SIG-M5 treated with dmso at 0.1 percent for 504 hours (cell line): ENCODE results near the gene CRBN.
A peak's percentile ranks its signal among the peaks of the same experiment; 100 is the strongest.

Experiments used
- DNase-seq: peaks from one replicate; lab custom pipeline; 2025; ENCODE audit not compliant: unreplicated experiment; lab: John Stamatoyannopoulos, UW

Gene CRBN

GRCh38 chr3:3179407-3180094 is at the start of gene CRBN:
TSS of gene CRBN (minus strand) at chr3:3179691. CDS start at chr3:3179687, 4 bp downstream.
- peak; percentile 83 for DNase-seq

- no peak for DNase-seq
These were observed 48.1 kb upstream of the CRBN start for GRCh38 chr3:3227640-3228039.

GRCh38 chr3:3221528-3221927 is 42.0 kb upstream of the CRBN start:
- DNase-seq = no peak

- DNase-seq = no peak
These were observed 36.9 kb upstream of the CRBN start for GRCh38 chr3:3216401-3216800.

DNA sequence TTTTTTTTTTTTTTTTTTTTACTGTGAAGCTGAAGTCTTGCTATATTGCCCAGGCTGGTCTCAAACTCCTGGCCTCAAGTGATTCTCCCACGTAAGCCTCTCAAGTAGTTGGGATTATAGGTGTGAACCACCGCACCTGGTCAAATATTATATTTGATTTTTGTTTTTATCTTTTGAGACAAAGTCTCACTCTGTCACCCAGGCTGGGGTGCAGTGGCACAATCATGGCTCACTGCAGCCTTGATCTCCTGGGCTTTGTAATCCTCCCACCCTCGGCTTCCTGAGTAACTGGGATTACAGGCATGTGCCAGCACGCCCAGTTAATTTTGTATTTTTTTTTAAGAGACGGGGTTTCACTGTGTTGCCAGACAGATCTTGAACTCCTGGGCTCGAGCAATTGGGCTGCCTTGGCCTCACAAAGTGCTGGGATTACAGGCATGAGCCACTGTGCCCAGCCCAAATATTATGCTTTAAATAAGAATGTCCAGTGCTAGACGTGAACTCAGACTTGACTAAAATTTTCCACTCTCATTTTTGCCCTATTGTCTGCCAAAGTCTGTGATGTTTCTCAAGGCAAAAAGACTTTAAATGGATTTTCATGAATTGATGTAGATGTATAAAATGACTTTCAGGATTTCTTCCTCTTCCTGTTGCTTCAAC is 33.4 kb upstream of the CRBN start:
- no peak for DNase-seq

DNA sequence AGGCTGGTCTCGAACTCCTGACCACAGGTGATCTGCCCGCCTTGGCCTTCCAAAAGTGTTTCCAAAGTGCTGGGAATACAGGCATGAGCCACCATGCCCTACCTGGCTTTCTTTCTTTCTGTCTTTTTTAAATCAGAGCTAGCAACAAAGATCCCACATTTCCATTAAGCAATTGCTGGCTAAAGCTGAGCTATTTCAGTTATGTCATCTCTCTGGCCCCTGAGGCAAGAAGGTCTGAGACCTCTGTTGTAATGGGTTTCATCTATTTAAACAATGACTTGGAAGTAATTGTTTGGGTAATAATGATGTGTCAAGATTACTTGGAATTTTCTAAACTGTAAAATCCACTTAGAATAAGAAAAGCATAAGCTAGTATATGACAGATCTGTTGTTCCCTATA is 30.2 kb upstream of the CRBN start:
- no peak for DNase-seq

DNA sequence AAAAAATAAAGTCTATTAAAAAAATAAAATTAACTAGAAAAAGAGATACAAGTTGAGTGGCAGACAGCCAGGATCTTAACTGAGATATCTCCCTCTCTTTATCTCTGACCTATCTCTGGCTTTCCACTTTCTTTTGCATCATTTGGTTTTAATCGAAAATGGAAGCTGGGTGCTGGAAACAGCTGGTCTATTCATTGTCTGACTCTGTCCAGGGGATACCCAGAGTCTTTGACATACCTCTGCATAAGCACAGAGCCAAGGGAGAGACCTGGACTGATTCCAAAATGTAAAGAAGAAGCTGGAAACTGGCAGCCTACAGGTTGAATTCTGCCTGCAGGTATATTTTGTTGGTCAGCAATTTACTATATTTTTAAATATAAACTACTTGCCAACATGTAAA is 29.6 kb upstream of the CRBN start:
- DNase-seq = no peak

DNA sequence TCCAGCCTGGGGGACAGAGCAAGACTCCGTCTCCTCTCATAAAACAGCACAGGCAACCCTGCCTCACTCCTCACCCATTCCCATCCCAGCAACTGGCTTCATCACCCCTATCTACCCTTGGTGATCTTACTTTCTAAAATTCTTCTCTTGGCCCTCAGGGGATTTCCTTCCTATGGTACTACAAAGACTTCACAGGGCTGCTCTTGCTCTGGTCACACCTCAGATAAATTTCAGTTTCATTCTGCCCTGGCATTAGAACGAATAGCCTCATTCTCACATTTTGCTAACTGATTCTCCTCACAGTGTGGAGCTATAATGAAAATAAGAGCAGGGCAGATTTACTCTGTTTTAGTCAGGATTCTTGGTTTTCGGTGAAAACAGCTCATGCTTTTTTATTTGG is 22.1 kb upstream of the CRBN start:
- DNase-seq = no peak

DNA sequence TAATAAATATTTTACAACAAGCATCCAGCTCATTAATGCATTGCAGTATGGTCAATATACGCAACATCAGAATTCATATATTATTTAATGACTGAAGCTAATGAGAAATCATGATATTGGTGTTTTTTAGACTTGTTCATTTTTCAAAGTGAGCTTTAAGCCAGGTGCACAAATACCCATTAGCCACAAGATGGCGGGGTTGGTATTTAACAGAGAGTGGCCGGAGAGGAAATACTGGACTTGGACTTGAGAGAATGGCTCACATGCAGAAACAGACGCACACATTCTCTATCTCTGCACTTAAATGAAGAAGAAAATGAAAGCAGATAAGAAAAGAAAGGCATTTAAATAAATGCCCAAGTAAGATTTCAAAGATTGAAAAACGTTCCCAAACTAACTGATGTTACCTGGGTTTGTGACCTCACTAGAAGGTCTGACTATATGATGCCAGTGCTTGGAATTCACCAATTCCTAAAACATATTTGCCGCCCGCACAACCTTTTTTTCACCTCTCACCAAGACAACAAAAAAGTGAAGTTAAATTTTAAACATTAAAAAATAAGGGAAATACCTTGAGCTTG is 21.2 kb upstream of the CRBN start:
- DNase-seq = peak; percentile 71

GRCh38 chr3:3199306-3199705 is 19.8 kb upstream of the CRBN start:
- no peak for DNase-seq

GRCh38 chr3:3196148-3196861 is 16.8 kb upstream of the CRBN start:
- peak; percentile 32 for DNase-seq

GRCh38 chr3:3194861-3195260 is 15.4 kb upstream of the CRBN start:
- no peak for DNase-seq

DNA sequence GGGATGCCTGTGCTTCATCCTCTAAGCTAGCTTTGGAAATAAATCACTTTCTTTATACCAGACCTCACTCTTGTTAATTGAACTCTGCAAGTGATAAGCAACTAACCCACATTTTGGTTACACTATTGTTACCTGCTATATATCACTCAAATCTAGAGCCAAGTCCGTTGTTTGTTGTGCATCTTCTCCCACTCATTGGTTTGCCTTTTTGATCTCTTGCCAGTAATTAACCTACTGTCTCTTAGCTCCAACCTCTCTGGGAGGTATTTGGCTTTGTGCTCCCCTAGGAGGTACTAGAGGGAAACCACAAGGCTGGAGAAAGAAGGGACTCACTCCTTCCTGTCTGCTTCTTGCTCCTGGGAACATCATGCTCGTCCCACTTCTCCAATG is 12.8 kb upstream of the CRBN start:
- no peak for DNase-seq

- DNase-seq = no peak
These were observed 12.3 kb upstream of the CRBN start for GRCh38 chr3:3191675-3192285.

DNA sequence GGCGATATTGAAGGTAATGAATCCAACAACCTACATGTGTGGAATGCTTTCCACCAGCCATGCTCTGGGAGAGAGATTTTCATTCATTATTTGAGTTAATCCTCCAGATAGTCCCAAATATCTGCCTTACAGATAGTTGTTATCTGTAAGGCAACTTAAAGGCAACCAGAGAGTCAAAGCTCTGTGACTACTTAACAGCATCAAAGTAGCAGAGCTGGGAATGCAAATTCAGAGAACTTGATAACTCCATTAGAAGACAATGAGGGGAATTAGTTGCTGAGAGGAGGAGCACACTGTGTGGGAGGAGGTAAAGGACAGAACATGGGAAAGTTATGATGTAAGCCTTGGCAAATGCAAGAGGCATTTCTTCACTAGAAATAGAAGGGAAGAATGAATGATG is 10.5 kb upstream of the CRBN start:
- no peak for DNase-seq

GRCh38 chr3:3189102-3189727 is 9.7 kb upstream of the CRBN start:
- DNase-seq = no peak

DNA sequence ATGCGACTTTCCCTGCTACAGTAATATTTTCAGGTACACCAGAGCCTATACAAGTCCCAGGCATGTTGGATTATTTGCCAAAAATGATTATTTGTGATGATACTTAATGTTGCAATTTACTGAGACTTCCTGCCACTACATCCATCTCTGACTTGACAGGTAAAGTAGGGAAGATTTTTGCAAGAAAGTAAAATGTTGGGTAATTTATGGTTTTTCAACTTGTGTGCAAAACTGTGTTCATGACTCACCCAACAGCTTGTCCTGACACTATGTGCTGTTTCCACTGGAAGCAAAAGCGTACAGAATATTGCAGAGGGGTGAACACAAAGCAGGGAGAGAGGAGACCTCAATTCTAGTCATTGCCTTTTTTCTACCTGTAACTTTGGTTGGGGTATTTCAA is 5.4 kb upstream of the CRBN start:
- DNase-seq = no peak

- no peak for DNase-seq
These were observed 965 bp upstream of the CRBN start for GRCh38 chr3:3180456-3180855.

GRCh38 chr3:3178498-3179328 is 778 bp downstream of the CRBN start:
- no peak for DNase-seq

GRCh38 chr3:3177861-3178497 is 1.5 kb downstream of the CRBN start:
- DNase-seq = no peak
